NOMO-1 treated with DMSO at 0.1 percent for 48 hours (cell line): ENCODE results near the gene MYL2.

Experiments used
- DNase-seq: peaks from one replicate; lab custom pipeline; 2025; ENCODE audit not compliant: unreplicated experiment; lab: John Stamatoyannopoulos, UW

MYL2 gene

DNA sequence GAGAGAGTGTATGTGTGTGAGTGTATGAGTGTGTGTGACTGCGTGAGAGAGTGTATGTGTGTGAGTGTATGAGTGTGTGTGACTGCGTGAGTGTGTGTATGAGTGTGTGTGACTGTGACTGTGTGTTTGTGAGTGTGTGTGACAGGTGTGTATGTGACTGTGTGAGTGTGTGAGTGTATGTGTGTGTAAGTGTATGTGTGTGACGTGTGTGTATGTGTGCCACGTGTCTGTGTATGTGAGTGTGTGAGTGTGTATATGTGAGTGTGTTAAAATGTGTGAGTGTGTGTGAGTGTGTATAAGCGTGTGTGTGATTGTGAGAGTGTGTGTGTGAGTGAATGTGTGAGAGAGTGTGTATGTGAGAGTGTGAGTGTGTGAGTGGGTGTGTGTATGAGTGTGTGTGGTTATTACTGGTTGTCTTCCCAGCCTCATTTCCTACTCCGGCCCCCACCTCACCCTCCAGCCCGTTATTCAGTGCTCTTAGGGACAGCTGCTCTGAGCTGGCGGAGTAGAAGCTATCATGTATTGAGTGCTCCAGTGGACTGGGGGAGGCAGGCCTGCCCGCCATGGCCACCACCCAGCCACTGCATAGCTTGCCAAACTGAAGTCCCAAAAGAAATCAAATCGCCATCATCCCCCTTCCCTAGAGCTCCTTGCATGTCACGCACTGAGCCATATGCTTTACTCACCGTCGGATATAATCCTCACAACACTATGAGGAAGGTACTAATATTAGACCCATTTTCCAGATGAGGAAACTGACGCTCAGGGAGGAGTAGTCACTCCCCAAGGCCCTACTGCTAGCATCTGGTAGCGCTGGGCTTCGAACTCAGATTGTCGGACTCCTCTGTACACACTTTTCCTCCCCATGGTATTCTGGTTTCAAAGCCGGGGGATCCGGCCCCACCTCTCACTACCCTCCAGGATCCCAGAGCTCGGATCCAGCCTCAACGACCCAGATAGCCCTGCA is 10.3 kb upstream of the MYL2 start:
- DNase-seq = no peak

DNA sequence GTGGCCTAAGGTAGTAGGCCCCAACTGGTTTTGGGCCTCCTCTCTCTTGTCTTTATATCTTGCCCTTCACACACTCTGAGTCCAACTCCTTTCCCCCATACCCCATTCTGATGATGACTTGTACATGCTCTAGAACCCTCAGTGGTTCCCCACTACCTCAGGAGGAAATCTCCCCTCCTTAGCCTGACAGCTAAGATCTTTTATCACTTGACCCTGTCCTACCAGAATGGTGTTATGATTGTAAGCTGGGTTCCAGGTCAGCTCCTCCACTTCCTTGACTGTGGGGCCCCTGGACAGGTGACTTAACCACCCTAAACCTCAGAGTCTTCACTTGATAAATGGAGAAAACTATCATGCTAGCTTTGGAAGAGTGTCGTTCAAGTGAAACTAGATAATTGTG is 9.4 kb upstream of the MYL2 start:
- no peak for DNase-seq

DNA sequence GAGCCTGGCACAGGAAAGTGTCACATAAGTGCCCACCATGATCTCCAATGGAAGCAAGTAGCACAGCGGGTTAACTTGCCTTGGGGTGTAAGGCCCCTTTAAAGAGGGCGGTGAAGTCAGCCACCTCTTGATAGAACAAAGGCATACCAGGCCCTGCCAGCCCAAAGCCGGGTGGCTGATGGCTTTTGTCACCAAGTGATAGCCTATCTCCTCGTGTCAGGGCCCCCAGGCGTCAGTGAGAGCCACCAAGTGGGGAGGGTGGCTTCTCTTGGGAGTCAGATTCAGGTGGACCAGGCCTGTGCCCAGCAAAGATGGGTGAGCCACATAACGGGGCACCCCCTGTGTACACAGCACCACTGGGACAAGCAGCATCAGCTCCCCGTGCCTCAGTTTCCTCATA is 8.3 kb upstream of the MYL2 start:
- no peak for DNase-seq

- no peak for DNase-seq
Observed at GRCh38 chr12:110927546-110927945, 7.2 kb upstream of the MYL2 start.

DNA sequence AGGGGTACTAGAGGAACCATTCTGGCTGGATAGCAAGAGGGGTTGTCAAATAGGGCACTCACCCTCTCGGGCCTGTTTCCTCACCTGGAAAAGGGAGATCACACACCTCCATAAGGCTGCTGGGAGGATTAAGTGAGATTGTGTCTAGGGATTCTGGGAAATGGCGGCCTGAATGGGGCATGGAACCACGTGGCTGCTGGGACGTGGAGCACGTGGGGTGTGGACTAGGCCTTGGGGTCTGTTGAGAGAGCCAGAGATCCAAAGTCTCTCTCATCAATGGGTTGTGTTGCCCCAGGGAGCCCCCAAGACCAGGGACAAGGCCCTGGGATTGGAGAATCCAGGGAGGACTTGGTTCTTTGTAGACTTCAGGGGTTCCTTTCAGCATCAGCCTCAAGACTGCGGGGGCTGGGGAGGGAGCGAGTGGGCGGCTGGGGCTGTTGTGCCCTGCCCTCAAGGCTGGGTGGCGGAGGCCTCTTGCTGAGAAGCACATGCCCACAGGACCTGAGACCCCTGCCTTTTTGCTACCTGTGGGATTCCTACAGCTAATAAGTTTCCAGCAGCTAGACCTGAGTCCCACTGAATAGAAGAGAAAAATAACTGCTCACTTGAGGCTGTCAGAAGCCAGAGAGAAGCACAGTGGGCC is 3.4 kb upstream of the MYL2 start:
- DNase-seq = no peak

DNA sequence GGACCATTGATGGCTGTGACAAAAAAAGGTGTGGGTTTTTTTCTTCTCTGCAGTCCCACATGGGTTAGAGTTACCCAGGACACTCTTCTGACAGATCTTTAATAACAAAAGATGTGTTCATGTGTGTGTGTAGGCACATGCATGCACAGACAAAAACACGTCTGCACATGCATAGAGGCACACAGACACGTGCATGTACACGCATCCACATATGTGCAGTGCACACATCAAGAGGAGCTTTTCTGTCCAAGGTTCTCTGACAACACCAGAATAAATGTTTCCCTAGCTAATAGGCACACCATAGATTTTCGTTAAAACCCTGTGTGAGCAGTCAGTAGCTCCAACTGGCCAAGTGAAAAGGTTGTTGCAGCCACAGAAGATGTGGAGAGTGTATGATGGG is 2.8 kb upstream of the MYL2 start:
- no peak for DNase-seq

- no peak for DNase-seq
Observed at GRCh38 chr12:110922652-110923051, 2.3 kb upstream of the MYL2 start.

DNA sequence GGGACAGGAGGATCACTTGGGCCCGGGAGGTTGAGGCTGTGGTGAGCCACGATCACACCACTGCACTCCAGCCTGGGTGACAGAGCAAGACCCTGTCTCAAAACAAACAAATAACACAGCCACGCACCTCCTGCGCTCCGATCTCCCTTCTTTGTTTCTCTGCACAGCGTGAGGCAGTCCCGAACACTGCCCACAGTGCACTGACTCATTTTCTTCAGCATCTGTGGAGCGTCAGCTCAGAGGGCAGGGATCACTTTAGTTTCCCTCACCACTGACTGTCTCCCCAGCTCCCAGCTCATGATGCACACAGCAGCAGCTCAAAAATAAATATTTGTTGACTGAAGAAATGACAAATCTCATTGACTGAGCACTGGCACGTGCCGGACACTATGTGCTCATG is 883 bp upstream of the MYL2 start:
- DNase-seq = no peak

GRCh38 chr12:110919720-110920119 is 659 bp downstream of the MYL2 start:
- no peak for DNase-seq

GRCh38 chr12:110917961-110918360 is 2.4 kb downstream of the MYL2 start:
- no peak for DNase-seq

DNA sequence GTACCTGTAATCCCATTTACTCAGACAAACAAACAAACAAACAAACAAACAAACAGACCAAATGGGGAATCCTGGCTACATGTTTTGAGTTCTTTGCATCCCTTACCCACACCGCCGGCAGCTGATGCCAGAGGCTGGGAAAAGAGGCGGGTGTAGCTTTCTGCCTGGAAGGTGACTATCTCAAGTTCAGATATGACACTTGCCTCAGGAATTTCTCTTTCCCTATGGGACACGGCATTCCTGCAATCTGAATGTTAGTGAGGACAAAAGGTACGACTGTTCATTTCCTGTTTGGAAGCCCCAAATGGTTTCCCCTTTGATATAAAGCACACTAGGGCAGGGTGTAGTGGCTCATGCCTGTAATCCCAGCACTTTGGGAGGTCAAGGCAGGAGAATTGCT is 2.9 kb downstream of the MYL2 start:
- no peak for DNase-seq

DNA sequence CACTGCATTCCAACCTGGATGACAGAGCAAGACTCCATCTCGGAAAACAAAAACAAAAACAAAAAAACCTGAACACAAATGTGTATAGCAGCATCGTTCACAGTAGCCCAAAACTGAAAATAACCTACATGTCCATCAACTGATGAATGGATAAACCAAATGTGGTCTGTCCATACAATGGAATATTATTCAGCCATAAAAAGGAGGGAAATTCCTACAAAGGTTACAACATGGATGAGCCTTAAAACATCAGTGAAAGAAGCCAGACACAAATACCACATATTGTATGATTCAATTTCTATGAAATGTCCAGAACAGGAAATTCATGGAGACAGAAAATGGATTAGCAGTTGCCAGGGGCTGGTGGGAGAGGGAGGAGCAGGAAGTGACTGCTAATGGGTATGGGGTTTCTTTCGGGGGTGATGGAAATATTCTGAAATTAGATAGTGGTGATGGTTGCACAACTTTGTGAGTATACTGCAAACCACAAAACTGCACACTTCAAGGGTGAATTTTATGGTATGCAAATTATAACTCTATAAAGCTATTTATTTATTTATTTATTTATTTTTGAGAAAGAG is 4.0 kb downstream of the MYL2 start:
- no peak for DNase-seq

GRCh38 chr12:110913119-110914056 is 7.0 kb downstream of the MYL2 start:
- peak; percentile 83 for DNase-seq

GRCh38 chr12:110912263-110912662 is 8.1 kb downstream of the MYL2 start:
- DNase-seq = no peak

DNA sequence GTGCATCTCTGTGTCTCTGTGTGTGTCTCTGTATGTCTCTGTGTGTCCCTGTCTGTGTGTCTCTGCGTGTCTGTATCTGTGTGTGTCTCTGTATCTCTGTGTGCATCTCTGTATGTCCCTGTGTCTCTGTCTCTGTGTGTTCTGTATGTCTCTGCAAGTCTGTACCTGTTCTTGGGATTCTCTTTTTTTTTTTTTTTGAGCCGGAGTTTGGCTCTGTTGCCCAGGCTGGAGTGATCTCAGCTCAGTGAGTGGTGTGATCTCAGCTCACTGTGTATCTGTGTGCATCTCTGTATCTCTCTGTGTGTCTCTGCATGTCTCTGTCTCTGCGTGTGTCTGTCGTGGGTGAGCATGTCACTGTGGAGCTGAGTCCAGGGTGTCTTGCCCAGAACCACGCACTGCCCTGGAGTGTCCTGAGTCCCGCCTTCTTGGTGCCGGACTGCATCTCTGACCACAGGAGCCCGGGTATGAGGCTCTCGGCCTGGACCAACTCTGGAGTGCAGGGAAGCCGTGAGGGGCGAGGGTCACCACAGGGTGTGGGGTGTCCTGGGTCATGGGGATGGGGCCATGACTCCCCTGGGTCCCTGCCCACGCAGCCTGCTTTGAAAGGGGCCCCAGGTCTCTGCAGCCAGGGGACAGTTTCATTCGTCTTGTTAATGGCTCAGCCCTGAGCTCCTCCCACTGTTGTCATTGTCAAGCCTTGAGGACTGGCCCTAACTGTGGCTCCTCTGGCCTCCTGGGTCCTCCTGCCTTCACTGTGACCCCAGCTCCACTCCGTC is 11.8 kb downstream of the MYL2 start:
- no peak for DNase-seq

DNA sequence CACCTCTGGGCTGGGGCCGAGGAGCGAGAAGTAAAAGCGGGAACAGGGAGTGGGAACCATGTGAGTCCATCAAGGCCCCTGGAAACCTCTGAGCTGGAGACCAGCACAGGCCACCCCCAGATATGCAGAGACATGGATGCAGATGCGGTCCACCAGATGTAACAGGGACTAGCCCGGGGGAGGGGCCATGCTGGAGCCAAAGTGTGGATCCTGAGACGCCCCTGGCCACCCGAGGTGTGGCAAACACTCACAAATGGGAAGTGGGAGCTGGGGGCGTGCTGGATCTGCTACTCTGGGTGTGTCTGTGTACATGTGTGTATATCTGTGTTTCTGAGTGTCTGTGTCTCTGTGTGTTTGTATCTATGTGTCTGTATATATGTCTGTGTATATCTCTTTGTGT is 12.8 kb downstream of the MYL2 start:
- no peak for DNase-seq

GRCh38 chr12:110906985-110907384 is 13.4 kb downstream of the MYL2 start:
- DNase-seq = no peak

- DNase-seq = no peak
Observed at GRCh38 chr12:110906516-110906915, 13.9 kb downstream of the MYL2 start.

- DNase-seq = peak; percentile 74
Observed at GRCh38 chr12:110906083-110906482, 14.3 kb downstream of the MYL2 start.

DNA sequence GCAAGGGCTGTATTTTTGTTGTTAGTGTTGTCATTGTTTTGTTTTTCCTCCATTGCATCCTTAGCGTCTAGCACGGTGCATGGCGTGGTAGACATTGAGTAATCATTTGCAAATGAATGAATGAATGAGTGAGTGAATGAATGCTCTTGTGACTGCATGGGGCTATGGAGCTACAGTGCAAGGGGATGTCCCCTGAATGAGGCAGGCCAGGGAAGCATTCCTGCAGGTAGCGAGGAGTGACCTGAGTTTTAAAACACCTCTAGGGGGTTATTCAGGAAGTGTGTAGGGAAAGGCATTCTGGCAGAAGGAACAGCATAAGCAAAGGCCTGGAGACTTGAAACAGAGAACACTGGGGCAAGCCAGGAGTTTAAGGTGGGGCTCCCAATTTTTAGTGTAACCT is 16.9 kb downstream of the MYL2 start:
- no peak for DNase-seq
